Osteoblast (primary cell): ENCODE data around the gene AP2B1. TPM values are rescaled to one million over a fixed set of nuclear protein-coding genes. Genes with fewer than 3 reads are reported as not detected.

Experiments used
- DNase-seq: peaks from one replicate; pipeline ENCODE4 v3.0.0; 2011; ENCODE audit warnings: low spot score, mixed read lengths; ENCODE audit not compliant: insufficient read length; ENCODE audit errors: missing footprints
- H2AFZ ChIP-seq: 2 replicates; pipeline ENCODE4 v1.6.0; 2011; ENCODE audit warnings: mild to moderate bottlenecking, low read length
- H3K27ac ChIP-seq: 2 replicates; pipeline ENCODE4 v1.5.1; 2011; ENCODE audit warnings: mild to moderate bottlenecking, low read depth, low read length, moderate library complexity
- H3K27me3 ChIP-seq: 2 replicates; pipeline ENCODE4 v1.6.0; 2012; ENCODE audit warnings: mild to moderate bottlenecking, control low read depth, inconsistent platforms, low read length, moderate library complexity; ENCODE audit not compliant: insufficient read depth
- H3K36me3 ChIP-seq: 2 replicates; pipeline ENCODE4 v1.5.1; 2011; ENCODE audit warnings: mild to moderate bottlenecking, low read length, control low read depth, moderate library complexity; ENCODE audit not compliant: insufficient read depth
- H3K4me1 ChIP-seq: 2 replicates; pipeline ENCODE4 v1.5.1; 2011; ENCODE audit warnings: mild to moderate bottlenecking, low read length, control low read depth, moderate library complexity; ENCODE audit not compliant: insufficient read depth
- H3K4me2 ChIP-seq: 2 replicates; pipeline ENCODE4 v1.6.0; 2011; ENCODE audit warnings: mild to moderate bottlenecking, low read length; ENCODE audit not compliant: insufficient read depth
- H3K4me3 ChIP-seq: fragments of 200-600 bp; sonication (generic); 3 replicates; pipeline ENCODE4 v1.5.1; 2012; ENCODE audit warnings: mild to moderate bottlenecking, low read length, inconsistent platforms; ENCODE audit not compliant: insufficient read depth
- H3K79me2 ChIP-seq: 2 replicates; pipeline ENCODE4 v1.6.0; 2012; ENCODE audit warnings: mild to moderate bottlenecking, low read length, control low read depth, inconsistent platforms; ENCODE audit not compliant: insufficient read depth
- H3K9me3 ChIP-seq: 2 replicates; pipeline ENCODE4 v1.5.1; 2011; ENCODE audit warnings: low read depth, low read length, control low read depth
- H4K20me1 ChIP-seq: 2 replicates; pipeline ENCODE4 v1.6.0; 2012; ENCODE audit warnings: mild to moderate bottlenecking, low read length, control low read depth; ENCODE audit not compliant: insufficient read depth
- total RNA-seq: library from RNA; depleted of rRNA; stranded (reverse); fragments of >200 nt; gene quantifications from 2 replicates; pipeline ENCODE4 v1.2.3, GENCODE V29; 2012
- TF ChIP-seq, protein P1 (sequence below): IDR thresholded peaks from 2 replicates; pipeline ENCODE4 v1.5.1; 2011; ENCODE audit warnings: mild to moderate bottlenecking, low read depth, low read length, moderate library complexity; ENCODE audit errors: extremely low read depth

Gene AP2B1
- total RNA-seq, 1 donor, result 84.0 TPM

- Histone ChIP-seq H3K79me2 (peaks cover 6% of the 10 kb centered on the region), H2AFZ (no peak overlapping the region), H3K27ac (no peak overlapping the region), H3K9me3 (no peaks in the 10 kb centered on the region), H3K4me2 (no peak overlapping the region), H3K4me3 (no peak overlapping the region), H3K4me1 (no peaks in the 10 kb centered on the region), H4K20me1 (no peaks in the 10 kb centered on the region), H3K27me3 (no peaks in the 10 kb centered on the region), H3K36me3 (peaks cover 12% of the 10 kb centered on the region)
- TF ChIP-seq, protein P1, sequence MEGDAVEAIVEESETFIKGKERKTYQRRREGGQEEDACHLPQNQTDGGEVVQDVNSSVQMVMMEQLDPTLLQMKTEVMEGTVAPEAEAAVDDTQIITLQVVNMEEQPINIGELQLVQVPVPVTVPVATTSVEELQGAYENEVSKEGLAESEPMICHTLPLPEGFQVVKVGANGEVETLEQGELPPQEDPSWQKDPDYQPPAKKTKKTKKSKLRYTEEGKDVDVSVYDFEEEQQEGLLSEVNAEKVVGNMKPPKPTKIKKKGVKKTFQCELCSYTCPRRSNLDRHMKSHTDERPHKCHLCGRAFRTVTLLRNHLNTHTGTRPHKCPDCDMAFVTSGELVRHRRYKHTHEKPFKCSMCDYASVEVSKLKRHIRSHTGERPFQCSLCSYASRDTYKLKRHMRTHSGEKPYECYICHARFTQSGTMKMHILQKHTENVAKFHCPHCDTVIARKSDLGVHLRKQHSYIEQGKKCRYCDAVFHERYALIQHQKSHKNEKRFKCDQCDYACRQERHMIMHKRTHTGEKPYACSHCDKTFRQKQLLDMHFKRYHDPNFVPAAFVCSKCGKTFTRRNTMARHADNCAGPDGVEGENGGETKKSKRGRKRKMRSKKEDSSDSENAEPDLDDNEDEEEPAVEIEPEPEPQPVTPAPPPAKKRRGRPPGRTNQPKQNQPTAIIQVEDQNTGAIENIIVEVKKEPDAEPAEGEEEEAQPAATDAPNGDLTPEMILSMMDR, result no peak
- DNase-seq, result no peak
Observed at GRCh38 chr17:35676441-35676840, 89.3 kb downstream of the AP2B1 start.

DNA sequence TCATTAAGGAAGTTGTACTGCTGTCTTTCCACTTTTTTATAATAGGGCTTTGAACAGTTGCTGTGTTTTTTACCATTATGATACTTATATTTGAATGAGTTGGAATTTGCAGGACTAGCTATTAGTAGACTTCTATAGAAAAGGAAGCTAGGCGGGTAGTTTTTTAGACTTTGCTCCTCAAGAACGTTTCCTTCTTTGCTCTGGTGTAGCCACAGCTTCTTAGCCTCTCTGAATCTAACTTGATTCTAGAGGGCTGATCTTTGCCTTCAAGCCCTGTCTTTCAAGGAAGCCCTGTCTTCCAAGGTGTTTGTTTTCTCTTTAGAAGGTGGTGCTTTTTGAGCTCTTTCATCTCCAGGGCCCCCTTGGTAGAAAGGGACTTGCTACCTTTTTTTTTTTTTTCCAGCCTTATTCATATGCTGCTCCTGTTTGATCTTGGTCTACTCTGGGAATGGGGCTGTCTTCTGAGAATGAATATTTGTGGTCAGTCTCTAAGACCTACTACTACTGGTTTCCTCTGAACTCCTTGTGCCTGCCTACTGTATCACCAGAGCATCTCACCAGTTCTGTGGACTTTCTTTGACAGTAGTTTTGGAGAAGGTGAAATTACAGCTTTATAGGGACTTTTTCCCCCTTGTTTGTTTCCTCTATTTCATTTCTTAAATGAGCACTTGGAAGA is 92.0 kb downstream of the AP2B1 start:
- no peak overlapping the region for H2AFZ ChIP-seq
- no peak overlapping the region for H3K4me2 ChIP-seq
- no peak overlapping the region for H3K4me3 ChIP-seq
- H3K9me3 ChIP-seq, result no peaks in the 10 kb centered on the region
- H3K79me2 ChIP-seq, result peaks cover 6% of the 10 kb centered on the region
- peaks cover 6% of the 10 kb centered on the region for H3K4me1 ChIP-seq
- TF ChIP-seq, protein P1, result no peak
- no peak overlapping the region for H3K27ac ChIP-seq
- peak; percentile 8 for DNase-seq
- no peaks in the 10 kb centered on the region for H4K20me1 ChIP-seq
- peaks cover 26% of the 10 kb centered on the region for H3K36me3 ChIP-seq
- no peaks in the 10 kb centered on the region for H3K27me3 ChIP-seq

- H4K20me1 ChIP-seq, result peaks cover 6% of the 10 kb centered on the region
- TF ChIP-seq, protein P1, result no peak
- H3K4me2 ChIP-seq, result no peak overlapping the region
- DNase-seq, result no peak
- H3K27me3 ChIP-seq, result no peaks in the 10 kb centered on the region
- H3K79me2 ChIP-seq, result no peaks in the 10 kb centered on the region
- peak overlapping the region; percentile 27 for H3K27ac ChIP-seq
- H3K36me3 ChIP-seq, result peaks cover 40% of the 10 kb centered on the region
- H2AFZ ChIP-seq, result no peak overlapping the region
- H3K4me1 ChIP-seq, result peaks cover 11% of the 10 kb centered on the region
- H3K9me3 ChIP-seq, result no peaks in the 10 kb centered on the region
- no peak overlapping the region for H3K4me3 ChIP-seq
Observed at GRCh38 chr17:35683591-35683990, 96.5 kb downstream of the AP2B1 start.

GRCh38 chr17:35684055-35684802 is 97.1 kb downstream of the AP2B1 start:
- Histone ChIP-seq H3K4me1 (peaks cover 11% of the 10 kb centered on the region), H3K9me3 (no peaks in the 10 kb centered on the region), H4K20me1 (peaks cover 6% of the 10 kb centered on the region), H3K27ac (peak overlapping the region; percentile 27), H3K4me3 (no peak overlapping the region), H2AFZ (no peak overlapping the region), H3K27me3 (no peaks in the 10 kb centered on the region), H3K36me3 (peaks cover 44% of the 10 kb centered on the region), H3K4me2 (no peak overlapping the region), H3K79me2 (no peaks in the 10 kb centered on the region)
- peak; percentile 79 for DNase-seq
- TF ChIP-seq, protein P1, result no peak
